Measurements from ENCODE around the gene BACH2. TPM values are rescaled to one million over a fixed set of nuclear protein-coding genes. Genes with fewer than 3 reads are reported as not detected.

Gene BACH2
- total RNA-seq, 1 donor from 2014 or later, result 3.9 TPM

DNA sequence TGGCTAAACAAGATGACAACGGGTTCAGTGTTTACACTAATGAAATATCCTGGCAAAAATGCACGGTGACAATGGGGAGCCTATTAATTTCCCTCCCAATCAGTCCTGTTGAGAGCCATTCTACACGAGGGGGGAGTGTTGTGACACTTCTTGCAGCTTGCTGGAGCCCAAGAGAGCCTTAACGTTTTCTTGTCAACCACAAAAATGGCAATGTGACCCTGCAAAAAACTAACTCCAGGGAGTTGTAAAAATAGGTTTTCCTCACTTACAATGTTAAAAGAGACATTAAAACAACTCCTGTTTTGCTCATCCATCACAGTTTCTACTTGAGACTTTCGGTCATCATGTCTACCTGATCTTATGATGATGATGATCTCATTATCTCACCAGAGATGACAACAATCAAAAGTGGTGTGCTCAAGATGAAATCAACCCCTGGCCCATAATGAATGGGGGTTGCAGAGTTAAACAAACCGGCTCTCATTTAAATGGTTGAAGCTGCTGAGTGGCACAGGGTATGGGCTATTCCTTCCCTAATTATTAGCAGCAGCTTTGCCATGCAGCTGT lies 344.5 kb downstream of the BACH2 start:
- H3K9me3 ChIP-seq (ENCODE audit: low read depth), result no peaks in the 10 kb centered on the region
- no peaks in the 10 kb centered on the region for H3K79me2 ChIP-seq (ENCODE audit: low read depth)
- H3K9ac ChIP-seq, result no peak overlapping the region
- Mint-ChIP-seq H3K4me3 (no peak overlapping the region), H3K9me3 (no peaks in the 10 kb centered on the region), H3K27ac (no peak overlapping the region), H3K4me1 (peaks cover 42% of the 10 kb centered on the region), H3K27me3 (ENCODE audit: insufficient read depth, low read depth) (peaks cover 5% of the 10 kb centered on the region), H3K36me3 (peaks cover 17% of the 10 kb centered on the region)
- no peaks in the 10 kb centered on the region for H3K27me3 ChIP-seq
- H4K20me1 ChIP-seq (ENCODE audit: low read depth), result no peaks in the 10 kb centered on the region
- H3K4me3 ChIP-seq, result no peak overlapping the region
- H3K4me2 ChIP-seq, result no peak overlapping the region
- no peaks in the 10 kb centered on the region for H3K36me3 ChIP-seq
- H3F3A ChIP-seq (ENCODE audit: low read depth), result peaks cover 11% of the 10 kb centered on the region
- H2AFZ ChIP-seq (replicated peaks), result peak overlapping the region; percentile 65
- DNase-seq (ENCODE audit: low spot score), result no peak
- H3K27ac ChIP-seq, result no peak overlapping the region
- peaks cover 20% of the 10 kb centered on the region for H3K4me1 ChIP-seq
- TF ChIP-seq EZH2 (IDR thresholded peaks at IDR 0.05) (no peak), EZH2phosphoT487 (IDR thresholded peaks at IDR 0.05) (no peak)
- TF ChIP-seq, protein P1, sequence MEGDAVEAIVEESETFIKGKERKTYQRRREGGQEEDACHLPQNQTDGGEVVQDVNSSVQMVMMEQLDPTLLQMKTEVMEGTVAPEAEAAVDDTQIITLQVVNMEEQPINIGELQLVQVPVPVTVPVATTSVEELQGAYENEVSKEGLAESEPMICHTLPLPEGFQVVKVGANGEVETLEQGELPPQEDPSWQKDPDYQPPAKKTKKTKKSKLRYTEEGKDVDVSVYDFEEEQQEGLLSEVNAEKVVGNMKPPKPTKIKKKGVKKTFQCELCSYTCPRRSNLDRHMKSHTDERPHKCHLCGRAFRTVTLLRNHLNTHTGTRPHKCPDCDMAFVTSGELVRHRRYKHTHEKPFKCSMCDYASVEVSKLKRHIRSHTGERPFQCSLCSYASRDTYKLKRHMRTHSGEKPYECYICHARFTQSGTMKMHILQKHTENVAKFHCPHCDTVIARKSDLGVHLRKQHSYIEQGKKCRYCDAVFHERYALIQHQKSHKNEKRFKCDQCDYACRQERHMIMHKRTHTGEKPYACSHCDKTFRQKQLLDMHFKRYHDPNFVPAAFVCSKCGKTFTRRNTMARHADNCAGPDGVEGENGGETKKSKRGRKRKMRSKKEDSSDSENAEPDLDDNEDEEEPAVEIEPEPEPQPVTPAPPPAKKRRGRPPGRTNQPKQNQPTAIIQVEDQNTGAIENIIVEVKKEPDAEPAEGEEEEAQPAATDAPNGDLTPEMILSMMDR (IDR thresholded peaks at IDR 0.05), result no peak

- H3K4me2 ChIP-seq, result no peak overlapping the region
- H3K79me2 ChIP-seq (ENCODE audit: low read depth), result no peaks in the 10 kb centered on the region
- H3K4me1 ChIP-seq, result peaks cover 20% of the 10 kb centered on the region
- no peaks in the 10 kb centered on the region for H3K27me3 ChIP-seq
- H3K4me3 ChIP-seq, result no peak overlapping the region
- no peaks in the 10 kb centered on the region for H3K36me3 ChIP-seq
- H3K36me3 Mint-ChIP-seq, result peaks cover 17% of the 10 kb centered on the region
- peaks cover 5% of the 10 kb centered on the region for H3K27me3 Mint-ChIP-seq (ENCODE audit: insufficient read depth, low read depth)
- no peaks in the 10 kb centered on the region for H3K9me3 ChIP-seq (ENCODE audit: low read depth)
- H3K27ac ChIP-seq, result no peak overlapping the region
- H3K27ac Mint-ChIP-seq, result peak overlapping the region; percentile 79
- no peaks in the 10 kb centered on the region for H4K20me1 ChIP-seq (ENCODE audit: low read depth)
- H3K4me1 Mint-ChIP-seq, result peaks cover 37% of the 10 kb centered on the region
- peak overlapping the region; percentile 65 for H2AFZ ChIP-seq (replicated peaks)
- H3K9me3 Mint-ChIP-seq, result no peaks in the 10 kb centered on the region
- H3F3A ChIP-seq (ENCODE audit: low read depth), result peaks cover 11% of the 10 kb centered on the region
- TF ChIP-seq EZH2phosphoT487 (IDR thresholded peaks at IDR 0.05), result no peak
- TF ChIP-seq, protein P1 (IDR thresholded peaks at IDR 0.05), result peak; percentile 34
- no peak for TF ChIP-seq EZH2 (IDR thresholded peaks at IDR 0.05)
- H3K9ac ChIP-seq, result no peak overlapping the region
- H3K4me3 Mint-ChIP-seq, result no peak overlapping the region
- peak; percentile 62 for DNase-seq (ENCODE audit: low spot score)
These were observed 345.0 kb downstream of the BACH2 start for GRCh38 chr6:89951574-89952104.

DNA sequence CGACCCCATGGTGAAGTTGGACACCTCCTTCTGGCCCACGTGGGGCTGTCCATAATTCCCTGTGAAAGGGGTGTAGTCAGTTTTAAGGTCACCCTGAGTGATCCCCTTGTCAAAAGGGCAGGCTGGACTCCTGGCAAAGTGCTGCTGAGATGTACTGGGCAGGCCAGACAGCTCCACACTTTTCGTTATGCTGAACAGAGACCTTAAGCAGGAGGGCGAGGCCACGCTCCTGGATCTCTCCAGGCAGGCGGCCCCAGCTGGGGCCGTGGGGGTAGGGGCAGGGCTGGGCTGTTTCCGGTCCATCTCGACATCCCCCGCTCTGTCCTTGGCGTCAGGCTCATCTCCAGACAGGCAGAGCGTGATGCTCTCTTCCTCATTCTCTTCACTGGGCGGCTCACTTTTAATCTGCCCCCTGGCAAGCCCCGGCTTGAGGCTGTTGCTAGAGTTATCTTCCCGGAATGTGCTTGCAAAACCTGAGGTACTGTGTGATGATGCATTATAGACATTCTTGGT lies 345.7 kb downstream of the BACH2 start:
- Mint-ChIP-seq H3K27me3 (ENCODE audit: insufficient read depth, low read depth) (peaks cover 5% of the 10 kb centered on the region), H3K36me3 (peaks cover 17% of the 10 kb centered on the region)

More for the DNA sequence above, 345.7 kb downstream of the BACH2 start:
- Histone ChIP-seq H3K4me1 (peaks cover 20% of the 10 kb centered on the region), H3F3A (ENCODE audit: low read depth) (peaks cover 11% of the 10 kb centered on the region), H3K27me3 (no peaks in the 10 kb centered on the region), H3K4me2 (no peak overlapping the region), H4K20me1 (ENCODE audit: low read depth) (no peaks in the 10 kb centered on the region), H2AFZ (replicated peaks) (no peak overlapping the region), H3K27ac (no peak overlapping the region), H3K4me3 (no peak overlapping the region), H3K9me3 (ENCODE audit: low read depth) (no peaks in the 10 kb centered on the region), H3K9ac (no peak overlapping the region), H3K36me3 (no peaks in the 10 kb centered on the region), H3K79me2 (ENCODE audit: low read depth) (no peaks in the 10 kb centered on the region)
- H3K27ac Mint-ChIP-seq, result peak overlapping the region; percentile 79
- H3K4me3 Mint-ChIP-seq, result no peak overlapping the region
- DNase-seq (ENCODE audit: low spot score), result no peak
- H3K9me3 Mint-ChIP-seq, result no peaks in the 10 kb centered on the region
- TF ChIP-seq EZH2 (IDR thresholded peaks at IDR 0.05), result no peak
- TF ChIP-seq EZH2phosphoT487 (IDR thresholded peaks at IDR 0.05), result no peak
- TF ChIP-seq, protein P1 (IDR thresholded peaks at IDR 0.05), result no peak
- peaks cover 34% of the 10 kb centered on the region for H3K4me1 Mint-ChIP-seq

All from neural progenitor cell (in vitro differentiated cells).